ENCODE data around the gene VAV3.

Gene VAV3

GRCh38 chr1:107529511-107530149 is 435.4 kb downstream of the VAV3 start:
- Histone ChIP-seq H3K36me3 (ENCODE audit: insufficient read depth, low read length) (no peaks in the 10 kb centered on the region), H3K79me2 (ENCODE audit: control insufficient read depth, insufficient read depth, low read length, unreplicated experiment) (no peaks in the 10 kb centered on the region), H3K4me3 (ENCODE audit: low read depth, low read length) (no peak overlapping the region), H2AFZ (ENCODE audit: low read length, unreplicated experiment) (no peak overlapping the region), H3K27me3 (ENCODE audit: insufficient read depth, low read length) (0 out of 2 replicates have a peak, but pooled peaks cover 4% of the 10 kb centered on the region), H3K27ac (ENCODE audit: low read depth, low read length) (no peak overlapping the region), H3K4me1 (ENCODE audit: control insufficient read depth, insufficient read depth, low read length, unreplicated experiment) (no peaks in the 10 kb centered on the region)

- no peaks in the 10 kb centered on the region for H3K79me2 ChIP-seq (ENCODE audit: control insufficient read depth, insufficient read depth, low read length, unreplicated experiment)
- H3K36me3 ChIP-seq (ENCODE audit: insufficient read depth, low read length) = no peaks in the 10 kb centered on the region
- 0 out of 2 replicates have a peak, but pooled peaks cover 4% of the 10 kb centered on the region for H3K27me3 ChIP-seq (ENCODE audit: insufficient read depth, low read length)
- no peak overlapping the region for H3K27ac ChIP-seq (ENCODE audit: low read depth, low read length)
- no peak overlapping the region for H3K4me3 ChIP-seq (ENCODE audit: low read depth, low read length)
- no peaks in the 10 kb centered on the region for H3K4me1 ChIP-seq (ENCODE audit: control insufficient read depth, insufficient read depth, low read length, unreplicated experiment)
- no peak overlapping the region for H2AFZ ChIP-seq (ENCODE audit: low read length, unreplicated experiment)
Observed at GRCh38 chr1:107526524-107527198, 438.3 kb downstream of the VAV3 start.

DNA sequence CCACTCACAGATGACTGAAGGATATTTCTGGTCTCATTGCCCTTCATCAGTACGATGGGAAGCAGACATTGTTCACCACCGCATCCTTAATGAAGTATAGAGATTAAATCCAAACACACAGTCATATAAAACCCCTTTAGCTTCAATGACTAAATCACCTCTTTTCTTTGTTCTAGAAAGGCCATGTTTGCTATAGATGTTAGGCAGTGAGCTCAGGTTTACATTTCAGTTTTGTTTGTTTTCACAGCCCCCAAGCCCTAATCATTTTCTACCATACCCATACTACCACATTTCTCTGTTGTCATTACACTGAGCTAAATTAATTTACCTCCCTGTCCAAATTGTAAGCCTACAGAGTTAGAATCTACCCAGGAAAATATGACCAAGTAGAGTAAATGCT is 439.0 kb downstream of the VAV3 start:
- 0 out of 2 replicates have a peak, but pooled peaks cover 4% of the 10 kb centered on the region for H3K27me3 ChIP-seq (ENCODE audit: insufficient read depth, low read length)
- H3K4me3 ChIP-seq (ENCODE audit: low read depth, low read length) = no peak overlapping the region
- no peaks in the 10 kb centered on the region for H3K79me2 ChIP-seq (ENCODE audit: control insufficient read depth, insufficient read depth, low read length, unreplicated experiment)
- no peaks in the 10 kb centered on the region for H3K36me3 ChIP-seq (ENCODE audit: insufficient read depth, low read length)
- H2AFZ ChIP-seq (ENCODE audit: low read length, unreplicated experiment) = no peak overlapping the region
- no peak overlapping the region for H3K27ac ChIP-seq (ENCODE audit: low read depth, low read length)
- no peaks in the 10 kb centered on the region for H3K4me1 ChIP-seq (ENCODE audit: control insufficient read depth, insufficient read depth, low read length, unreplicated experiment)

GRCh38 chr1:107525145-107525544 is 439.8 kb downstream of the VAV3 start:
- H3K36me3 ChIP-seq (ENCODE audit: insufficient read depth, low read length) = no peaks in the 10 kb centered on the region
- H2AFZ ChIP-seq (ENCODE audit: low read length, unreplicated experiment) = no peak overlapping the region
- H3K27ac ChIP-seq (ENCODE audit: low read depth, low read length) = no peak overlapping the region
- no peak overlapping the region for H3K4me3 ChIP-seq (ENCODE audit: low read depth, low read length)
- H3K4me1 ChIP-seq (ENCODE audit: control insufficient read depth, insufficient read depth, low read length, unreplicated experiment) = no peaks in the 10 kb centered on the region
- H3K79me2 ChIP-seq (ENCODE audit: control insufficient read depth, insufficient read depth, low read length, unreplicated experiment) = no peaks in the 10 kb centered on the region
- no peaks in the 10 kb centered on the region for H3K27me3 ChIP-seq (ENCODE audit: insufficient read depth, low read length)

DNA sequence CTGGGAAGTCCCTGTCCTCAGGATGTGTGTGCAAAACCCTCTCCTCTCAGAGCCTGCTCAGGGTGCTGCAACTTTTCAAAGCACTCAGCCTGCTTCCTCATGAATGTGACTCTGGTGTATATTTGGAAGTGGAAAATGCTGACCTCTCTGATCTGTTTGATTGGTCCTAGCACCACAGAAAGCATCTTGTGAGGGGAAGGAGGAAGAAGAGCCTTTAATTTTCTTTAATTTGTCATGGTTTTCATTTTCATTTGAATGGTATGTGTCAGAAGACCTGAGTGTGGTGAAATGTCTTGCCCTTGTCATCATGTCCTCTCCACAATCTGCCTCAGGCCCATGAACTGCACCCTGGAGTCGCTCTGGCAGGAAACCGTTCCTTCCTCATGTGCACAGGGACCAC is 440.7 kb downstream of the VAV3 start:
- Histone ChIP-seq H3K27me3 (ENCODE audit: insufficient read depth, low read length) (no peaks in the 10 kb centered on the region), H3K79me2 (ENCODE audit: control insufficient read depth, insufficient read depth, low read length, unreplicated experiment) (no peaks in the 10 kb centered on the region), H3K4me3 (ENCODE audit: low read depth, low read length) (no peak overlapping the region), H2AFZ (ENCODE audit: low read length, unreplicated experiment) (no peak overlapping the region), H3K27ac (ENCODE audit: low read depth, low read length) (no peak overlapping the region), H3K4me1 (ENCODE audit: control insufficient read depth, insufficient read depth, low read length, unreplicated experiment) (no peaks in the 10 kb centered on the region), H3K36me3 (ENCODE audit: insufficient read depth, low read length) (no peaks in the 10 kb centered on the region)

- H3K27ac ChIP-seq (ENCODE audit: low read depth, low read length) = no peak overlapping the region
- no peak overlapping the region for H2AFZ ChIP-seq (ENCODE audit: low read length, unreplicated experiment)
- no peak overlapping the region for H3K4me3 ChIP-seq (ENCODE audit: low read depth, low read length)
- no peaks in the 10 kb centered on the region for H3K36me3 ChIP-seq (ENCODE audit: insufficient read depth, low read length)
- H3K4me1 ChIP-seq (ENCODE audit: control insufficient read depth, insufficient read depth, low read length, unreplicated experiment) = no peaks in the 10 kb centered on the region
- H3K79me2 ChIP-seq (ENCODE audit: control insufficient read depth, insufficient read depth, low read length, unreplicated experiment) = no peaks in the 10 kb centered on the region
- no peaks in the 10 kb centered on the region for H3K27me3 ChIP-seq (ENCODE audit: insufficient read depth, low read length)
Observed at GRCh38 chr1:107523736-107524135, 441.2 kb downstream of the VAV3 start.

GRCh38 chr1:107523061-107523460 is 441.9 kb downstream of the VAV3 start:
- H2AFZ ChIP-seq (ENCODE audit: low read length, unreplicated experiment) = no peak overlapping the region
- no peak overlapping the region for H3K4me3 ChIP-seq (ENCODE audit: low read depth, low read length)
- H3K79me2 ChIP-seq (ENCODE audit: control insufficient read depth, insufficient read depth, low read length, unreplicated experiment) = no peaks in the 10 kb centered on the region
- no peaks in the 10 kb centered on the region for H3K36me3 ChIP-seq (ENCODE audit: insufficient read depth, low read length)
- no peak overlapping the region for H3K27ac ChIP-seq (ENCODE audit: low read depth, low read length)
- H3K27me3 ChIP-seq (ENCODE audit: insufficient read depth, low read length) = no peaks in the 10 kb centered on the region
- no peaks in the 10 kb centered on the region for H3K4me1 ChIP-seq (ENCODE audit: control insufficient read depth, insufficient read depth, low read length, unreplicated experiment)
